ENCODE data around the gene NDE1.
A peak's percentile ranks its signal among the peaks of the same experiment; 100 is the strongest.
"Not testable (repeated sequence)": the region's sequence is repeated elsewhere in the genome, so short reads cannot be mapped to it uniquely, and the experiment has no call there.

NDE1 gene

GRCh38 chr16:15701975-15702970 lies 52.2 kb downstream of the NDE1 start:
- DNase-seq: no peak

DNA sequence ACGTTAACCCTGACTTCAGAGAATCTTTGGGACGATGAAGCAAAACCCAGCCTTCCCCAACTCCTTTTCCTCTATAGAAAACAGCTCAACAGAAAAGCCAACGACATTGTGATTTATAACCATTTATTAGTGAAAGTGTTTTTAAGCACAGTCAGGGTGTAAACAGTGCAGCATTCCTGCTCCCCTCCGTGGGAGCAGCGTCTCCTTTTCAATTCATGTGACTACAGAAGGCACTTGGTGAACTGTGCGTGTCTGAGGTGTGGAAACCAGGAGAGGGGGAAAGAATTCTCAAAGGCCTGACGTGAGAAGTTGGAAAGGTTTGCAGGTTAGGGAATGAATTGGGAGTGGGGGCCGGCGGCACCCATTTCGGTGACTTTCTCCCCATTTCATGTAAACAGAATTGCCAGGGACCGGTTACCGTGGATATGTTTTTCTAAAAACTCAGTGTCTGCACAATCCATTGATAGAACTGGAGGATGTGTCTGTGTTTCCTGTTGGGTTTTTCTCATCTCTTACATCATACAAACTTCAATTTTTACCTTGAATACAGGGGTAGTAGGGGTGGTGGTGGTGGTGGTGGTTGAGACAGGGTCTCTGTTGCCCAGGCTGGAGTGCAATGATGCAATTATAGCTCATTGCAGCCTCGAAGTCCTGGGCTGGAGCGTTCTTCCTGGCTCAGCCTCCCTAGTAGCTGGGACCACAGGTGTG lies 53.1 kb downstream of the NDE1 start:
- no peak for DNase-seq

- DNase-seq: peak; percentile 84
Observed at GRCh38 chr16:15704545-15704987, 54.5 kb downstream of the NDE1 start.

GRCh38 chr16:15705064-15705565 lies 55.1 kb downstream of the NDE1 start:
- DNase-seq: no peak

- no peak for DNase-seq
Observed at GRCh38 chr16:15707332-15707731, 57.3 kb downstream of the NDE1 start.

GRCh38 chr16:15708096-15708495 lies 58.1 kb downstream of the NDE1 start:
- DNase-seq: no peak

GRCh38 chr16:15708997-15709396 lies 59.0 kb downstream of the NDE1 start:
- DNase-seq: no peak

DNA sequence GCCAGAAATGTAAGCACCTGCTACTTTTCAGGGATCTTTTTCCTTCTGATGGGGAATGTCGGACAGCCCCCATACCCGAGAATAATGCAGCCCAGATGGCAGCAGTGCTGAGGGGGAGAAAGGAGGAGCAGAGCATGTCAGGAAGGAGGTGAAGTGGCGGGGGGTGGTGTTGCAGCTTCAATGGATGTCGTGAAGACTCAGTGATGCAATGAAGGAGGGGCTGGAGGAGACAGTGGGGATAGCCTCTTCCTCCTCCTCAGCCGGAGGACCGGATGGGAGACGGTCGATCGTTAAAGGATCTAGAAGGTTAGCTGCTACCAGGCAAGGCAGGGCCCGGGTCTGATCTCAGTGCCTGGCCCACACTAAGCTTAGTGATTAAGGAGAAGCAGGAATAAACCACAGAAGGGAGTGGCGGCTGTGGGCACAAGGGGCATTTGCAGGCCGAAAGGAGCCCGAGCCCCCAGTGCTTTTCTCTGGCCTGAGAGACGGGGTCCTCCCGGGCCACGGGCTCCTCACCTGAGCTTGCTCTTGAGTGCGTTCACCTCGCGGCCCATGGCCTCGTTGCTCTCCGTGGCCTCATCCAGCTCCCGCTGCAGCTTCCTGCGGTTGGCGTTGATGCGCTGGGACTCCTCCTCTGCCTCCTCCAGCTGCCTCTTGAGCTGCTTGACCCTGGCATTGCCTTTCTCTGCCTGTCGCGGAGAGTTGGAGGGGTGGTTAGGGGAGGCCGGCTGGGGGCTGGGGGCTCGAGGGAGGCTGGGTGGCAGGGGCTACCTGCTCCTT lies 64.5 kb downstream of the NDE1 start:
- no peak for DNase-seq

GRCh38 chr16:15715221-15715620 lies 65.2 kb downstream of the NDE1 start:
- no peak for DNase-seq

GRCh38 chr16:15716694-15717447 lies 66.8 kb downstream of the NDE1 start:
- no peak for DNase-seq

- no peak for DNase-seq
Observed at GRCh38 chr16:15721018-15721417, 71.0 kb downstream of the NDE1 start.

DNA sequence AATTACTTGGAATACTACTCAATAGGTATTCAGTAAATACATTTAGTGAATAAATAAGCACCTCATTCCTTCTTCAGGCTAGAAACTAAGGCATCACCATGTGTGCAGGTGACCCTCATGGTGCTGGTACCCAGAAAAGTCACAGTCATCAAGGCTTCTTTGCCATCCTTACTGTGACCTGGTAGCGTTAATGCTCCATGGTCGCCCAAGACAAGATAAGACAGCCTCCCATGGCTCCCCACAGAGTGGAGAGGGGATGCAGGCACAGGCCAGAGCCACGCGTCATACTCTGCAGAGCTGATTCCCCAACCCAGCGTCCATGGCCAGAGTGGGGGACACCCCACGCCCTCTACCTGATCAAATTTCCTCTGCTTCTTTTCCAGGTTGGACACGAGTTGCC lies 73.8 kb downstream of the NDE1 start:
- DNase-seq: no peak

DNA sequence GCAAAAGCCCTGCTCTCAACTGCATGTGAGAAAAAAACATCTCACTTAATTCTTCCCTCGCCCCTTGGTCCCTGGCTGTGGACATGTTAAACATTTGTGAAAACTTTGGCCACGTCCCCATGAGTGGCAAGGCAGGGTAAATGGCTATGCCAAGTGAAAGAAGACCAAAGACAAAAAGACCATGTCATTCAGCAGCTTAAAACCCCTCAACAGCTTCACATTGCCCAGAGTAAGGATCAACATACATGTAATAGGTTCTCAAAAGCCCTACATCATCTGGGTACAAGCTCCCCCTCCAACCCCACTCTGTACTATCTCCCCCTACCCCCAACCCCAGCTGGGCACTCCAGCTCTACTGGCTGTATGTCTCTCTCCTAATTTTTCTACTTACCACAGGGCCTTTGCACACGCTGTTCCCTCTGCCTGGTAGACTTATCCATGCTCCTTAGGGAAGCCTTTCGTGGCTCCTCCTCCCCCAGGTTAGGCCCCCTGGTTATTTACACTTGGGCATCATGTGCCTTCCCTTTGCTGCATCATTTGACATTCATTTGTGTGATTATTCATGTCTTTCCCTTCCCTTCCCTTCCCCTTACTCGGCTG lies 75.7 kb downstream of the NDE1 start:
- DNase-seq: no peak

DNA sequence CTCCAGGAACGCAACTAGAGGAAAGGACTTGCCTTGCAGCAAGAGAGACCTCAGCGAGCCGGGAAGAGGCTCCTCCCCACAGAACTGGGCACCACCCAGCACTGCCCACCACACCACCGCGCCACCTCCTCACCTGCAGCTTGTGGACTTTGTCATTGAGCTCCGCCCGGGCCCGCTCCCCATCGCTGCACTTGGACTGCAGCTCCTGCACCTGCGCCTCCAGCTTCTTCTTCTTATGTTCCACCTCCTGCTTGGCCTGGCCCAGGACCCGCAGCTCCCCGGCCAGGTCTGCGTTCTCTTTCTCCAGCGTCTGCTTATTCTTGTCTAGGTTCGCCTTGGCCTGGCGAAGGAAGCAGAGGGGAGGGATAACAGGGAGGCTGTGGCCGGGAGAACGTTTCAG lies 76.7 kb downstream of the NDE1 start:
- no peak for DNase-seq

DNA sequence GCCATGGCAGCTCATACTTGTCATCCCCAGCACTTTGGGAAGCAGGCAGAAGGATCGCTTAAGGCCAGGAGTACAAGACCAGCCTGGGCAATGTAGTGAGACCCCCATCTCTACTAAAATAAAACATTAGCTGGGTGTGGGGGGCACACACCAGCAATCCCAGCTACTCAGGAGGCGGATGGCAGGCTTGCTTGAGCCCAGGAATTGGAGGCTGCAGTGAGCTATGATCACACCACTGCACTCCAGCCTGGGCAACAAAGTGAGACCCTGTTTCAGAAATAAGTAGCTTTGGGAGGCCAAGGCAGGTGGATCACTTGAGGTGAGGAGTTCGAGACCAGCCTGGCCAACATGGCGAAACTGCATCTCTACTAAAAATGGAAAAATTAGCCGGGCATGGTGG lies 77.7 kb downstream of the NDE1 start:
- not testable (repeated sequence) for DNase-seq

DNA sequence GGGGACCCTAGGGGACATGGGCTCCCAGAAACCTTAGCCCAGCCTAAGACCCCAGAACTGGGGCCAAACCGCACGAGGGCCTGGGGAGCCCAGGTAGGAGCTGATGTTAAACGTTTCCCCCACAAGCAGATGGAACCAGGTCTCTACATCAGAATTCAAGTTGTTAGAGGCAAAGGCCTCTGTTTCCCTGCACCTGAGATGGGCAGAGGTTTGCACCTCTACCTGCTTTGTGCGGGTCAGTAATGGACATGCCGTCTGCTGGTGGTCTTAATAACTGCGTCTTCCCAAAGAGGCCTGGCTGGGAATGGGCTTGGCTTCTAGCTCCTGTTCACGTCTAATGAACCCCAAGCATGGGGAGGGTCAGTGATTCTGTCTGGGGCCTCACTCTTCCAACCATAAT lies 79.1 kb downstream of the NDE1 start:
- DNase-seq: no peak

DNA sequence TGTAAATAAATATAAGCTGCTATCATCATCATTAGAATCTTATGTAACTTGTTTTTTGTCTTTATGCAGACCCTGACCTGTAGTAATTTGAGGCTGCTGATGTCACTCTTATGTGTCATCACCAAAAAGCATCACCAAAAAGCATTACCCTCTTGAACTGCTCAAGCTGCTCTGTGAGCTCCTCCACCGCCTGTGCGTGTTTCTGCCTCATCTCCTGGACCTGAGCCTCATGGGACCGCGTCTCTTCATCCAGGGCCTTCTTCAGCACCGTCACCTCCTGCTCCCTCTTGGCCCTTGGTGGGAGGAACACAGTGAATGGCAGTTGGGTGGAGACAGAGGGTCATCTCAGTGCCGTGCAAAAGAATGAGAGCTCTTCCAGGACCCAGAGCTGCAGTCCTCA lies 82.4 kb downstream of the NDE1 start:
- DNase-seq: no peak

- no peak for DNase-seq
Observed at GRCh38 chr16:15735610-15736009, 85.6 kb downstream of the NDE1 start.

DNA sequence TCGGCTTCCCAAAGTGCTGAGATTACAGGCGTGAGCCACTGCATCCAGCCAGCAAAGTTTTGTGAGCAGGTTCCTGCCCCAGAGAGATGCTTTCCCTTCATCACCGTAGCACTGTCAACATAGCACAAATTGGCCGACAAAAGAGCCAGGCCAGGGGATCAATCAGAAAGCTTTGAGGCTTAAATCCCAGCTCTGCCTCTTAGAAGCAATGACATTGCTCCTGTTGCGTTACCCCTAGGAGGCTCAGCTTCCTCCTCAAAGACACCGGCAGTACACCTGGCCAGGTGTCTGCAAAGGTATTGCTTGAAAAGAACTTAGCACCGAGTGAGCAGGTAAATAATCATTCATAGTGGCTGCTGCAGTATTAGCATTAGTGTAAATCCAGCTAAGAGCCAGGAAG lies 86.5 kb downstream of the NDE1 start:
- no peak for DNase-seq

GRCh38 chr16:15737140-15737644 lies 87.1 kb downstream of the NDE1 start:
- DNase-seq: no peak

- no peak for DNase-seq
Observed at GRCh38 chr16:15739464-15739863, 89.4 kb downstream of the NDE1 start.

DNA sequence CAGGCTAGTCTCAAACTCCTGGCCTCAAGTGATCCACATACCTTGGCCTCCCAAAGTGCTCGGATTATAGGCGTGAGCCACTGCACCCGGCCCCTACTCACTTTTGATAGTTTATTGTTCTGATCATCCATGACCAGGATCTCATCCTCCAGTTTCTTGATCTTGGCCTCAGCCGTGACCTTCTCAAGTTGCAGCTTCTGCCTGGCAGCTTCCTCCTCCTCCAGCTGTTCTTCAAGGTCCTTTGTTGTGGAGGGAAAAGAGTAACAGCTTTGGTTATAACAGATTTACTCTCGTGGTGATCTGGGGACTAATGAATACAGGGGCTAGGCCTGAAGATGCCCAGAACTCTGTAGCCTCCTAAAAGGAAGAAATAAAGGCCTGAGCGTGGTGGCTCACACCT lies 89.9 kb downstream of the NDE1 start:
- no peak for DNase-seq

Measured in activated CD4-positive, alpha-beta T cell treated with anti-CD3 and anti-CD28 coated beads for 48 hours (primary cell).